ENCODE measurements around the gene DDX6.
"Not testable (repeated sequence)": the region's sequence is repeated elsewhere in the genome, so short reads cannot be mapped to it uniquely, and the experiment has no call there.

The DDX6 gene

GRCh38 chr11:118791111-118791960, at the start of gene DDX6:
TSS of gene DDX6 (minus strand) at chr11:118791164. CDS start at chr11:118786251, 4,913 bp downstream.
- in situ Hi-C loops (cut with HindIII; ENCODE audit: low sequenced_read_pairs) = loop anchor here (5.0 to 10.0 kb wide), 3 partner anchors 59 to 113 kb away; no protein-coding TSS in a partner anchor

GRCh38 chr11:118838905-118839553, 48.1 kb upstream of the DDX6 start:
- in situ Hi-C loops (cut with HindIII; ENCODE audit: low sequenced_read_pairs) = no loop called here

DNA sequence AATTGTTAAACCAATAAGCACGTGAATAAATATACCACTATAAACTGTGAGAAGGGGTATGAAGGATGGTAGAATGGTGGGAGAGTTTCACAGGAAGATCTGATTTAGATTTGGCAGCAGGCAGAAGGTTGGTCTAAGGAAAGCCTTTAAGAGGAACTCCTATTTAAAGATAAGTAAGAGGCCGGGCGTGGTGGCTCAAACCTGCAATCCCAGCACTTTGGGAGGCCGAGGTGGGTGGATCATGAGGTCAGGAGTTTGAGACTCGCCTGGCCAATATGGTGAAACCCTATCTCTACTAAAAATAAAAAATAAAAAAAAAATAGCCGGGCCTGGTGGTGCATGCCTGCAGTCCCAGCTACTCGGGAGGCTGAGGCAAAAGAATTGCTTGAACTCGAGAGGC, 46.9 kb upstream of the DDX6 start:
- in situ Hi-C loops (cut with HindIII; ENCODE audit: low sequenced_read_pairs) = no loop called here

DNA sequence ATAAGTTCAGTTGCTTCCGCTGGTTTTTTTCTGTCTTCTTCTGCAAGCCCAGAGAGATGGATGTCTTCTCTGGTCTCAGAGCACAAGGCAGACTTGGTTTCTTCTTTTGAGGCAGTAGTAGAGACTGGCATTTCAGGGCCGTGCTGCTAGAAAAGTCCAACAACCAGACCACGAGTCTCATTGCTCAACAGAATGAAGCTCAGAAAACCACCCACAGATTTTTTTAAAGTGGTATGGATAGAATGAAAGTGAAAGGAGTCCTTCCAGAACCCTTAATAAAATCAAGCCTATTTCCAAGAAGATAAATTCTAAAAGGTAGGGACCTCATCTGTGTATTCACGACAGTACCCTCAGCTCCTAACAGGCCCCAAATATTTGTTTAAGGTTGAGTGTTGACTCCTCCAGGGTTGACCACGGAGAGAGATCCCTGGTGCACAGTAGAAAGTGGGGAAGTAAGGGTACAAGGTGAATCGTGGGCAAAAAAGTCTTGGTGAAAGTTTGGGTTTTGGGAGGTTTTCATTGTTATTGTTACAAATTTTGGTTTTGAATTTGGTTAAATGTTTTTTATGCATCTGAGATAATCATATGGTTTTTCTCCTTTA, 43.6 kb upstream of the DDX6 start:
- in situ Hi-C loops (cut with HindIII; ENCODE audit: low sequenced_read_pairs) = no loop called here

DNA sequence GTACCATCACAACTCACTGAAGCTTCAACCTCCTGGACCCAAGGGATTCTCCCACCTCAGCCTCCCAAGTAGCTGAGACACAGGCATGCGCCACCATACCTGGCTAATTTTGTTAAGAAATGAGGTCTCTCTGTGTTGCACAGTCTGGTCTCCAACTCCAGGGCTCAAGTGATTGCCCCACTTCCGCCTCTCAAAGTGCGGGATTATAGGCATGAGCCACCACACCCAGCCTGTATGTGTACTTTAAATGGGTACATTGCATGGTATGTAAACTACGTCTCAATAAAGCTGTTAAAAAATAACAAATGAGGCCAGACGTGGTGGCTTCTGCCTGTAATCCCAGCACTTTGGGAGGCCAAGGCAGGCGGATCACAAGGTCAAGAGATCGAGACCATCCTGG, 36.2 kb upstream of the DDX6 start:
- in situ Hi-C loops (cut with HindIII; ENCODE audit: low sequenced_read_pairs) = no loop called here

GRCh38 chr11:118822936-118823510, 32.1 kb upstream of the DDX6 start:
- in situ Hi-C loops (cut with HindIII; ENCODE audit: low sequenced_read_pairs) = not testable (repeated sequence)

GRCh38 chr11:118820412-118821357, 29.7 kb upstream of the DDX6 start:
- in situ Hi-C loops (cut with HindIII; ENCODE audit: low sequenced_read_pairs) = no loop called here

DNA sequence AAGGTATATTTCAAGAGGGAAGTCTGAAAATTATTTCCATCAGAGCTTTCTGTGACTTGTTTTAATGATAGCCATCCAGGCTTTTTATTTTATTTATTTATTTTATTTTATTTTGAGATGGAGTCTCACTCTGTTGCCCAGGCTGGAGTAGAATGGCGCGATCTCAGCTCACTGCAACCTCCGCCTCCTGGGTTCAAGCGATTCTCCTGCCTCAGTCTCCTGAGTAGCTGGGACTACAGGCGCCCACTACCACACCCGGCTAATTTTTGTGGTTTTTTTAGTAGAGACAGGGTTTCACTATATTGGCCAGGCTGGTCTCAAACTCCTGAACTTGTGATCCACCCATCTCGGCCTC, 29.0 kb upstream of the DDX6 start:
- in situ Hi-C loops (cut with HindIII; ENCODE audit: low sequenced_read_pairs) = not testable (repeated sequence)

GRCh38 chr11:118819334-118820024, 28.5 kb upstream of the DDX6 start:
- in situ Hi-C loops (cut with HindIII; ENCODE audit: low sequenced_read_pairs) = no loop called here

DNA sequence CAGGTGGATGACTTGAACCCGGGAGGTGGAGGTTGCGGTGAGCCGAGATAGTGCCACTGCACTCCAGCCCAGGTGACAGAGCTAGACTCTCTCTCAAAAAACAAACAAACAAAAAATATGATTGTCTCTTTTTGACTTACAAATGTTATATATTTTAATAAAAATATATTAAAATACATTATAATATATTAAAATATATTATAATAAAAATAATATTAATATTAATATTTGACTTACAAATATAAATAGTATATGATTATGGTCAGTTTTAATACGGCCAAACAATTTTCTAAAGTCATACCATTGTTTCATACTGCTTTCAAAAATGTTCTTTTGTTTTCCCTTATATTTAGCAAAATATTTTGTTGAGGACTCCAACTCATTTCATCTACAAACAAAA, 27.2 kb upstream of the DDX6 start:
- in situ Hi-C loops (cut with HindIII; ENCODE audit: low sequenced_read_pairs) = no loop called here

DNA sequence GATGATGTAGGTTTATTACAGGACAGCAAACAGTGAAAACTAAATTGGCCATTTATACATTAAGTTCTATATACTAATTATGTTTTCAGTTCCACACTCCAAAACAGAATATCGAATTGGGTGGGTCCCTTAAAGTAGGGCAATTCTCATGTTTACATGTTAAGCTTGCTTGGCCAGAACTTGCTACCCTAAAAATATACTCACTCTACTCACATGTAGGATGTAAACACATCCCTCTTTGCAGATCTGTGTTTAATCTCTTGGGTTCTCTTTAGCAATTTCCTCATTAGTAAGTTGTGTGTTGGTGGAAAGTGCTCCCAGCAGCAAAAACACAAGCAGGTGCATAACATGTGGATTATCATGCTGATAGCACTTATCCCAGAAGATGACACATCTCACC, 22.6 kb upstream of the DDX6 start:
- in situ Hi-C loops (cut with HindIII; ENCODE audit: low sequenced_read_pairs) = no loop called here

GRCh38 chr11:118812485-118812884, 21.5 kb upstream of the DDX6 start:
- in situ Hi-C loops (cut with HindIII; ENCODE audit: low sequenced_read_pairs) = no loop called here

DNA sequence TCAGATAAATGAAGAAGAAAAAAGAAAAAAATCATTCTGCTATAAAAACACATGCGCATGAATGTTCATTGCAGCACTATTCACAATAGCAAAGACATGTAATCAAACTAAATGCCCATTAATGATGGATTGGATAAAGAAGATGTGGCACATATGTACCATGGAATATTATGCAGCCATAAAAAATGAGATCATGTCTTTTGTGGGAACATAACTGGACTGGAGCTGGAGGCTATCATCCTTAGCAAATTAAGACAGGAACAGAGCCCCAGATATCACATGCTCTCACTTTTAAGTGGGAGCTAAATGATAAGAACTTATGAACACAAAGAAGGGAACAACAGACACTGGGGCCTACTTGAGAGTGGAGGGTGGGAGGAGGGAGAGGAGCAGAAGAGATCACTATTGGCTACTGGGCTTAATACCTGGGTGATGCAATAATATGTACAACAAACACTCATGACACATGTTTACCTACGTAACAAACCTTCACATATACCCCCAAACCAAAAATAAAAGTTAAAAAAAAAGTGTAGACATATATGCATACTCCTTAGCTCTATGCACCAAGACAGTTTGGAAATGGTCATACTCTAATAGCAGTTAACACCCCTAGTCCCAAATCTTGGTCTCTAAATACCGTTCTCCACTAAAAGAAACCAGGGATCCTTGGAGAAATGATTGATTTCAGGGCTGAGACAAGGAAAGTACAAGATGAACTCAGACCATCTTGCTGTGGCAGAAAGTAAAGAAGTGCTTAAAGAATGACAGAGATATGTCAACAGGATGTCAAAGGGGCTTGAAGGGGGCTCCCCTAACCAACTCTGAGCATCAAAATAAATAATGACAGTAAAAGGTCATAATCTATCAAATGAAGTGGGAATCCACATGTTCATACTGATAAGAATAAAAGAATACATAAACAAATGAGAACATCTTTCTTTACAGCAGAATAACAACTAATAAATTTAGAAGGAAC, 17.1 kb upstream of the DDX6 start:
- in situ Hi-C loops (cut with HindIII; ENCODE audit: low sequenced_read_pairs) = no loop called here

GRCh38 chr11:118806400-118806799, 15.4 kb upstream of the DDX6 start:
- in situ Hi-C loops (cut with HindIII; ENCODE audit: low sequenced_read_pairs) = no loop called here

- in situ Hi-C loops (cut with HindIII; ENCODE audit: low sequenced_read_pairs) = no loop called here
Measured at GRCh38 chr11:118804094-118804493, 13.1 kb upstream of the DDX6 start.

DNA sequence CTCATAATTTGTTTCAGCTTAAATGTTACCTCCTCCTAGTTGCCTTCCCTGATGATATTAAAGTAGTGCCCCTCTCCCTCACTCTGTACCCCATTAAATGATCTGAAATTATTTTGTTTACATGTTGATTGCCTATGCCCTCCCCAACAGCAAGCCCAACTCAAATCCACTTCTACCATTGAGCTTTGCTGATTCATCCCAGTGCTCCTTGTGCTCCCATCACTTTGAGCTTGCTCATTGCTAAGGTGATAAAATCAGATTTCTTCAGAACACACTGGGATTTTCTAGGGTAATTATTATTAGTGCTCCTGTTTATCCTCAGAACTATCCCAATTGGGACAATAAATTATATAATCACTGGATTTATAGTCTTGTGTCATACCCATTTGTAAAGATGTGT, 8.4 kb upstream of the DDX6 start:
- in situ Hi-C loops (cut with HindIII; ENCODE audit: low sequenced_read_pairs) = loop anchor here (10.0 kb wide), 2 partner anchors 95 to 105 kb away; no protein-coding TSS in a partner anchor

DNA sequence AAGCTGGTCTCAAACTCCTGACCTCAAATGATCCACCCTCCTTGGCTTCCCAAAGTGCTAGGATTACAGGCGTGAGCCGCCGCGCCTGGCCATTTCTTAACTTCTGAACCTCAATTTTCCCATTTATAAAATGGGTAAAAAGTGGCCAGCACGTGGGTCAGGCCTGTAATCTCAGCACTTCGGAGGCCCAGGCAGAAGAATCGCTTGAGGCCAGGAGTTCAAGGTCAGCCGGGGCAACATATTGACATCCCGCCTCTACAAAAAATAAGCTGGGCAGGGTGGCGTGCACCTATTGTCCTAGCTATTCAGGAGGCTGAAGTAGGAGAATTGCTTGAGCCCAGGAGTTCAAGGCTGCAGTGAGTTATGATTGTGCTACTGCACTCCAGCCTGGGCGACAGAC, 6.5 kb upstream of the DDX6 start:
- in situ Hi-C loops (cut with HindIII; ENCODE audit: low sequenced_read_pairs) = loop anchor here (10.0 kb wide), 2 partner anchors 93 to 107 kb away; no protein-coding TSS in a partner anchor

GRCh38 chr11:118792570-118793124, 1.7 kb upstream of the DDX6 start:
- in situ Hi-C loops (cut with HindIII; ENCODE audit: low sequenced_read_pairs) = loop anchor here (5.0 to 10.0 kb wide), 3 partner anchors 60 to 112 kb away; no protein-coding TSS in a partner anchor
